GM23338 (cell line): ENCODE results near the gene GTF2F1.

Experiments used
- ETS1 ChIP-seq: IDR thresholded peaks from 2 replicates; pipeline ENCODE4 v1.6.1; 2016; ENCODE audit warnings: antibody characterized with exemption
- EZH2 ChIP-seq: fragments of 200-600 bp; sonication (generic); IDR thresholded peaks from one replicate; pipeline ENCODE4 v1.8.0; 2017; ENCODE audit warnings: antibody characterized with exemption, mild to moderate bottlenecking, low read depth; ENCODE audit not compliant: unreplicated experiment
- EZH2phosphoT487 ChIP-seq: fragments of 200-600 bp; sonication (generic); IDR thresholded peaks from one replicate; pipeline ENCODE4 v1.8.1; 2018; ENCODE audit warnings: antibody characterized with exemption; ENCODE audit not compliant: unreplicated experiment
- REST ChIP-seq: IDR thresholded peaks from one replicate; pipeline ENCODE4 v1.6.1; 2018; ENCODE audit warnings: antibody characterized with exemption; ENCODE audit not compliant: unreplicated experiment
- ZNF114 ChIP-seq: fragments of 250-450 bp; sonication (Bioruptor Pico); IDR thresholded peaks from 2 replicates; pipeline ENCODE4 v1.5.0; 2020; ENCODE audit warnings: mild to moderate bottlenecking, moderate library complexity
- TF ChIP-seq, protein P1 (sequence below), 2 experiments: fragments of 200-600 bp in 1 of 2; sonication (generic) in 1 of 2; conservative IDR thresholded peaks; 2 replicates each; pipeline versions ENCODE4 v1.5.1 to v1.6.1; 2016 to 2017; ENCODE audit warnings: antibody characterized with exemption in 2 of 2, low read depth in 2 of 2, mild to moderate bottlenecking in 2 of 2, moderate library complexity in 1 of 2

DNA sequence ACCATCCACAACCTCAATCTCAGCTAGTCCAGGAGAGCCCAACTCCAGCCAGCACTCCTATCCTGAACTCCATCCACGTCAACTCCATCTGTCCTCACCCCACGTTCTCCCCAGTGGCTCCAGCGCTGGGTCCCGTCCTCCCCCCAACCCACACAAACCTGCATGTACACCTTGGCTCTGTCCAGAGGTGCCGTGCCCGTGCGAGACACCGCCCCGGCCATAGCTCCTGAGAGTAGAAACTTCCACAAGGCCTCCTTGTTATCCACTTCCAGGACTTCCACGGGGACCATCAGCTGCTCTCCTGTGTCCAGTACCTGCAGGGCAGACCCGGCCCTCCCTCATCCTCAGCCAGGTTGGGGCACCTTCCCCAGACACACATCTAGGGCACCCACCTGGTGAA, 38.9 kb upstream of the GTF2F1 start:
- TF ChIP-seq EZH2phosphoT487 (no peak), EZH2 (no peak), REST (no peak), ETS1 (no peak), ZNF114 (CRISPR knock-in tag) (no peak)
- TF ChIP-seq, protein P1, sequence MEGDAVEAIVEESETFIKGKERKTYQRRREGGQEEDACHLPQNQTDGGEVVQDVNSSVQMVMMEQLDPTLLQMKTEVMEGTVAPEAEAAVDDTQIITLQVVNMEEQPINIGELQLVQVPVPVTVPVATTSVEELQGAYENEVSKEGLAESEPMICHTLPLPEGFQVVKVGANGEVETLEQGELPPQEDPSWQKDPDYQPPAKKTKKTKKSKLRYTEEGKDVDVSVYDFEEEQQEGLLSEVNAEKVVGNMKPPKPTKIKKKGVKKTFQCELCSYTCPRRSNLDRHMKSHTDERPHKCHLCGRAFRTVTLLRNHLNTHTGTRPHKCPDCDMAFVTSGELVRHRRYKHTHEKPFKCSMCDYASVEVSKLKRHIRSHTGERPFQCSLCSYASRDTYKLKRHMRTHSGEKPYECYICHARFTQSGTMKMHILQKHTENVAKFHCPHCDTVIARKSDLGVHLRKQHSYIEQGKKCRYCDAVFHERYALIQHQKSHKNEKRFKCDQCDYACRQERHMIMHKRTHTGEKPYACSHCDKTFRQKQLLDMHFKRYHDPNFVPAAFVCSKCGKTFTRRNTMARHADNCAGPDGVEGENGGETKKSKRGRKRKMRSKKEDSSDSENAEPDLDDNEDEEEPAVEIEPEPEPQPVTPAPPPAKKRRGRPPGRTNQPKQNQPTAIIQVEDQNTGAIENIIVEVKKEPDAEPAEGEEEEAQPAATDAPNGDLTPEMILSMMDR (conservative IDR thresholded peaks at IDR 0.05; ENCODE audit: low read depth in 2 of 2): no peak
